CD14-positive monocyte (primary cell): ENCODE results near the gene EPHA8. TPM values are rescaled to one million over a fixed set of nuclear protein-coding genes. Genes with fewer than 3 reads are reported as not detected.

ENCODE experiments used
- DNase-seq, 3 donors: peaks; one replicate each; pipeline ENCODE4 v3.0.0-alpha.2; 2011 to 2022
- H2AFZ ChIP-seq: 2 replicates; pipeline ENCODE4 v1.6.0; 2012; ENCODE audit warnings: mild to moderate bottlenecking, low read depth, low read length, inconsistent platforms; ENCODE audit not compliant: insufficient read depth, poor library complexity, severe bottlenecking
- H3K27ac ChIP-seq, 2 donors: 1 replicate in 1 of 2; 2 replicates in 1 of 2; pipeline ENCODE4 v1.5.1; 2012 to 2013; ENCODE audit warnings: low read length in 2 of 2, control low read depth in 1 of 2, inconsistent platforms in 1 of 2, low read depth in 1 of 2, mild to moderate bottlenecking in 1 of 2
- H3K27me3 ChIP-seq, 2 donors: one replicate each; pipeline versions ENCODE4 v1.6.0 to v1.6.1; 2011 to 2013; ENCODE audit warnings: low read length in 2 of 2; ENCODE audit not compliant: control insufficient read depth in 2 of 2, insufficient read depth in 2 of 2
- H3K36me3 ChIP-seq, 2 donors: replicated peaks in 1 of 2; 1 replicate in 1 of 2; 2 replicates in 1 of 2; pipeline versions ENCODE4 v1.5.1 to v1.6.1; 2012 to 2013; ENCODE audit warnings: low read length in 2 of 2, control low read depth in 1 of 2, inconsistent platforms in 1 of 2, mild to moderate bottlenecking in 1 of 2; ENCODE audit not compliant: insufficient read depth in 2 of 2, control insufficient read depth in 1 of 2
- H3K4me1 ChIP-seq, 2 donors: 1 replicate in 1 of 2; 2 replicates in 1 of 2; pipeline versions ENCODE4 v1.5.1 to v1.6.1; 2012 to 2013; ENCODE audit warnings: low read length in 2 of 2, control low read depth in 1 of 2, inconsistent platforms in 1 of 2, mild to moderate bottlenecking in 1 of 2, moderate library complexity in 1 of 2; ENCODE audit not compliant: insufficient read depth in 2 of 2, control insufficient read depth in 1 of 2
- H3K4me2 ChIP-seq: replicated peaks from 2 replicates; pipeline ENCODE3; 2012; ENCODE audit warnings: low read length, moderate library complexity, mild to moderate bottlenecking; ENCODE audit not compliant: poor library complexity, severe bottlenecking; ENCODE audit errors: extremely low read depth
- H3K4me3 ChIP-seq, 3 experiments: fragments of 200-600 bp in 1 of 3; sonication (generic) in 1 of 3; replicated peaks in 1 of 3; 1 replicate in 2 of 3; 2 replicates in 1 of 3; pipeline ENCODE4 v1.5.1; 2011 to 2013; ENCODE audit warnings: low read length in 3 of 3, mild to moderate bottlenecking in 3 of 3, control low read depth in 2 of 3, low read depth in 2 of 3, inconsistent platforms in 1 of 3, moderate library complexity in 1 of 3
- H3K79me2 ChIP-seq: 2 replicates; pipeline ENCODE4 v1.6.0; 2012; ENCODE audit warnings: mild to moderate bottlenecking, control low read depth, inconsistent platforms, low read length, moderate library complexity; ENCODE audit not compliant: insufficient read depth
- H3K9ac ChIP-seq: 2 replicates; pipeline ENCODE4 v1.6.0; 2017; ENCODE audit warnings: low read length, mild to moderate bottlenecking; ENCODE audit not compliant: insufficient read depth, poor library complexity, severe bottlenecking
- H3K9me3 ChIP-seq, 2 donors: replicated peaks in 1 of 2; 1 replicate in 1 of 2; 2 replicates in 1 of 2; pipeline versions ENCODE4 v1.5.1 to v1.6.1; 2012 to 2013; ENCODE audit warnings: low read length in 2 of 2, control low read depth in 1 of 2; ENCODE audit not compliant: control insufficient read depth in 1 of 2, insufficient read depth in 1 of 2
- H4K20me1 ChIP-seq: 2 replicates; pipeline ENCODE4 v1.6.0; 2012; ENCODE audit warnings: mild to moderate bottlenecking, low read length, control low read depth, moderate library complexity; ENCODE audit not compliant: insufficient read depth
- H3K27ac Mint-ChIP-seq, 7 donors: one replicate each; pipeline ENCODE4 v1.8.0; 2020; ENCODE audit warnings: mild to moderate bottlenecking in 7 of 7, mixed read lengths in 7 of 7, moderate library complexity in 6 of 7, inconsistent platforms in 2 of 7
- H3K27me3 Mint-ChIP-seq, 3 donors: one replicate each; pipeline ENCODE4 v1.8.0; 2021 to 2022; ENCODE audit warnings: low read depth in 3 of 3, mild to moderate bottlenecking in 3 of 3, mixed read lengths in 3 of 3, moderate library complexity in 3 of 3, inconsistent platforms in 1 of 3
- H3K36me3 Mint-ChIP-seq, 2 donors: one replicate each; pipeline ENCODE4 v1.8.0; 2020; ENCODE audit warnings: mixed read lengths in 2 of 2, inconsistent platforms in 1 of 2, mild to moderate bottlenecking in 1 of 2
- H3K4me1 Mint-ChIP-seq: one replicate; pipeline ENCODE4 v1.8.0; 2020; ENCODE audit warnings: mild to moderate bottlenecking, mixed read lengths
- H3K4me3 Mint-ChIP-seq, 2 donors: one replicate each; pipeline ENCODE4 v1.8.0; 2020; ENCODE audit warnings: mild to moderate bottlenecking in 2 of 2, mixed read lengths in 2 of 2, moderate library complexity in 1 of 2
- H3K9me3 Mint-ChIP-seq, 7 donors: one replicate each; pipeline ENCODE4 v1.8.0; 2020 to 2022; ENCODE audit warnings: mixed read lengths in 7 of 7, mild to moderate bottlenecking in 6 of 7, moderate library complexity in 6 of 7, inconsistent platforms in 2 of 7
- WGBS: methylation state at CpG from one replicate; pipeline ENCODE4 v1.1.5; 2013; ENCODE audit warnings: missing lambda C conversion rate; ENCODE audit not compliant: insufficient coverage; 5-methylcytosine and 5-hydroxymethylcytosine counted together
- intact Hi-C, 2 donors: fragments of 100-400 bp; cut with micrococcal nuclease; formaldehyde crosslinking; loops; one replicate each; pipeline versions ENCODE4 v1.15.0 to v1.15.1; 2023
- polyA plus RNA-seq, 3 donors: library from polyadenylated mRNA; depleted of rRNA in 1 of 3; unstranded in 2 of 3; stranded (reverse) in 1 of 3; fragments of 300-500 nt in 2 of 3; fragments of >200 nt in 1 of 3; fragmentation: Illumina TruSeq in 2 of 3; gene quantifications; 1 replicate in 2 of 3; 2 replicates in 1 of 3; pipeline ENCODE4 v1.2.3, GENCODE V29; 2012 to 2021
- TF ChIP-seq, protein P1 (sequence below): fragments of 200-600 bp; IDR thresholded peaks from one replicate; pipeline ENCODE4 v1.8.0; 2022; ENCODE audit warnings: antibody characterized with exemption, mild to moderate bottlenecking

Gene EPHA8
- polyA plus RNA-seq, 3 donors: 0.04 TPM; not detected in 2

DNA sequence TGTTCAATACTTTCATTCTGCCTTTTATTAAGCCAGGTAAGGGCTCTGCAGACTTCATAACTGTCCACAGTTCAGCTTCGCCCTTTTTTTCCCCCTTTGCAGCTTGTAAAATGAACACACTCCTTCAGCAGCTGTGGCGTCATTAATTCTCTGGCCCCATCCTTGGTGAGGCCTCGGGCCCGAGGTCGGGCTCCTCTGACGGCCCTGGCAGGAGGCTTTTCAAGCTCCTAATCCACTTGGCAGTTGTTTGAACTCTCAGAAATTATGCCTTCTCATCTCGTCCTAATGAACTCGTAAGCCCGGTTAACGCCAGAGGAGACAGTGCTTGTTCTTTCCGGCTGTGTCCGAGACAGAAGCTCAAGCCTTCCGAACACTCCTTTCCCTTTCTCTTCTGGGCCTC, 18.1 kb upstream of the EPHA8 start:
- Histone ChIP-seq H3K4me3 (no peak overlapping the region), H3K79me2 (no peaks in the 10 kb centered on the region), H3K27me3 (peaks cover 0 to 5% of the 10 kb centered on the region in 2 donors), H3K4me2 (no peak overlapping the region), H2AFZ (no peak overlapping the region), H3K36me3 (no peaks in the 10 kb centered on the region), H3K9me3 (no peaks in the 10 kb centered on the region), H3K9ac (no peak overlapping the region), H3K27ac (no peak overlapping the region), H3K4me1 (peaks cover 0 to 4% of the 10 kb centered on the region in 2 donors), H4K20me1 (no peaks in the 10 kb centered on the region)
- no peak for DNase-seq
- Mint-ChIP-seq H3K36me3 (no peaks in the 10 kb centered on the region), H3K9me3 (no peaks in the 10 kb centered on the region), H3K4me3 (no peak overlapping the region), H3K4me1 (peaks cover 9% of the 10 kb centered on the region), H3K27me3 (peaks cover 18 to 32% (median 32%) of the 10 kb centered on the region in 3 donors), H3K27ac (peak overlapping the region in 1 of 7 donors; percentile 49)
- TF ChIP-seq, protein P1, sequence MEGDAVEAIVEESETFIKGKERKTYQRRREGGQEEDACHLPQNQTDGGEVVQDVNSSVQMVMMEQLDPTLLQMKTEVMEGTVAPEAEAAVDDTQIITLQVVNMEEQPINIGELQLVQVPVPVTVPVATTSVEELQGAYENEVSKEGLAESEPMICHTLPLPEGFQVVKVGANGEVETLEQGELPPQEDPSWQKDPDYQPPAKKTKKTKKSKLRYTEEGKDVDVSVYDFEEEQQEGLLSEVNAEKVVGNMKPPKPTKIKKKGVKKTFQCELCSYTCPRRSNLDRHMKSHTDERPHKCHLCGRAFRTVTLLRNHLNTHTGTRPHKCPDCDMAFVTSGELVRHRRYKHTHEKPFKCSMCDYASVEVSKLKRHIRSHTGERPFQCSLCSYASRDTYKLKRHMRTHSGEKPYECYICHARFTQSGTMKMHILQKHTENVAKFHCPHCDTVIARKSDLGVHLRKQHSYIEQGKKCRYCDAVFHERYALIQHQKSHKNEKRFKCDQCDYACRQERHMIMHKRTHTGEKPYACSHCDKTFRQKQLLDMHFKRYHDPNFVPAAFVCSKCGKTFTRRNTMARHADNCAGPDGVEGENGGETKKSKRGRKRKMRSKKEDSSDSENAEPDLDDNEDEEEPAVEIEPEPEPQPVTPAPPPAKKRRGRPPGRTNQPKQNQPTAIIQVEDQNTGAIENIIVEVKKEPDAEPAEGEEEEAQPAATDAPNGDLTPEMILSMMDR: no peak
- WGBS: 89% methylated on average over 9 of the region's 13 CpGs
- intact Hi-C loops: no loop called here

DNA sequence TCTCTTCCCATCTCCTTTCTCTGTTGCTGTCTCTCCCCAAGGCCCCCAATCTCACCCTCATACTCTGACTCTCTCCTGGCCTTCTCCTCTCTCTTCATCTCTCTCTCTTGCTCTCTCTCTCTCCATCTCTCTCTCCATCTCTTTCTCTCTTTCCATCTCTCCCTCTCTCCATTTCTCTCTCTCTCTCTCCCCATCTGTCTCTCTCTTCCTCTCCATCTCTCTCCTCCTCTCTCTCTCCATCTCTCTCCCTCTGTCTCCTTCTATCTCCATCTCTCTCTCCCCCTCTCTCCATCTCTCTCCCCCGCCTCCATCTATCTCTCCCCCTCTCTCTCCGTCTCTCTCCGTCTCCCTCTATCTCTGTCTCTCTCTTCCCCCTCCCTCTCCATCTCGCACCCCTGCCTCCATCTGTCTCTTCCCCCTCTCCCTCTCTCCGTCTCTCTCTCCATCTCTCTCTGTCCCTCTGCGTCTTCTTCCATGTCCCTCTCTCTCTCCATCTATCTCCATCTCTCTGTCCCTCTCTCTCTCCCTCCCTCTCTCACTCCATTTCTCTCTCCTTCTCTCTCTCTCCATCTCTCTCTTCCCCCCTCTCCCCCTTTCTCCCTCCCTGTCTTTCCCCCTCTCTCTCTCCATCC, 16.0 kb upstream of the EPHA8 start:
- no peak overlapping the region for H3K27ac Mint-ChIP-seq

More for the DNA sequence above, 16.0 kb upstream of the EPHA8 start:
- Histone ChIP-seq H3K4me1 (no peaks in the 10 kb centered on the region), H3K9ac (no peak overlapping the region), H3K27me3 (peaks cover 0 to 5% of the 10 kb centered on the region in 2 donors), H3K9me3 (no peaks in the 10 kb centered on the region), H3K36me3 (no peaks in the 10 kb centered on the region), H3K4me3 (no peak overlapping the region), H3K27ac (no peak overlapping the region), H3K79me2 (no peaks in the 10 kb centered on the region), H2AFZ (no peak overlapping the region), H3K4me2 (no peak overlapping the region), H4K20me1 (no peaks in the 10 kb centered on the region)
- Mint-ChIP-seq H3K36me3 (no peaks in the 10 kb centered on the region), H3K27me3 (peaks cover 19 to 32% (median 31%) of the 10 kb centered on the region in 3 donors), H3K9me3 (no peaks in the 10 kb centered on the region), H3K4me1 (no peaks in the 10 kb centered on the region), H3K4me3 (no peak overlapping the region)
- 75% methylated on average over 6 of the region's 6 CpGs for WGBS
- no peak for DNase-seq
- TF ChIP-seq, protein P1: no peak
- intact Hi-C loops: no loop called here
